Suprapubic skin (tissue), 4 donors: ENCODE data around the gene EIPR1. TPM values are rescaled to one million over a fixed set of nuclear protein-coding genes. Genes with fewer than 3 reads are reported as not detected.
"Not testable (repeated sequence)": the region's sequence is repeated elsewhere in the genome, so short reads cannot be mapped to it uniquely, and the experiment has no call there.

Experiments used
- DNase-seq, 2 donors: peaks; one replicate each; pipeline ENCODE4 v3.0.0-alpha.2; 2019; ENCODE audit warnings: low spot score in 2 of 2
- H3K27ac ChIP-seq: fragments of 200-600 bp; sonication (generic); one replicate; pipeline ENCODE4 v1.5.1; 2019
- H3K27me3 ChIP-seq: fragments of 200-600 bp; sonication (generic); one replicate; pipeline ENCODE4 v1.5.1; 2019
- H3K36me3 ChIP-seq: fragments of 200-600 bp; sonication (generic); one replicate; pipeline ENCODE4 v1.5.1; 2019
- H3K4me1 ChIP-seq: fragments of 200-600 bp; sonication (generic); one replicate; pipeline ENCODE4 v1.5.1; 2019
- H3K4me3 ChIP-seq: fragments of 200-600 bp; sonication (generic); one replicate; pipeline ENCODE4 v1.5.1; 2019; ENCODE audit warnings: mild to moderate bottlenecking
- H3K9me3 ChIP-seq: fragments of 200-600 bp; sonication (generic); one replicate; pipeline ENCODE4 v1.5.1; 2019
- CTCF ChIP-seq, 2 donors: fragments of 200-600 bp in 1 of 2; fragments of 450-650 bp in 1 of 2; sonication (generic) in 1 of 2; IDR thresholded peaks; one replicate each; pipeline ENCODE4 v1.5.1; 2016 to 2019; ENCODE audit warnings: antibody characterized with exemption in 2 of 2, mild to moderate bottlenecking in 1 of 2, moderate library complexity in 1 of 2
- EP300 ChIP-seq: sonication (generic); formaldehyde crosslinking; IDR thresholded peaks from one replicate; pipeline ENCODE4 v1.6.1; 2017; ENCODE audit warnings: antibody characterized with exemption
- POLR2A ChIP-seq, 2 donors: fragments of 450-650 bp; IDR thresholded peaks; one replicate each; pipeline ENCODE4 v1.6.1; 2017; ENCODE audit warnings: antibody characterized with exemption in 2 of 2, mild to moderate bottlenecking in 2 of 2, moderate library complexity in 2 of 2
- POLR2AphosphoS5 ChIP-seq, 3 donors: sonication (generic); formaldehyde crosslinking; IDR thresholded peaks; one replicate each; pipeline ENCODE4 v1.6.1; 2017; ENCODE audit warnings: antibody characterized with exemption in 3 of 3
- WGBS: methylation state at CpG from one replicate; pipeline ENCODE4 v1.1.5; 2018; 5-methylcytosine and 5-hydroxymethylcytosine counted together
- total RNA-seq, 4 donors: library from RNA; depleted of rRNA; stranded (reverse); fragments of >200 nt; gene quantifications; one replicate each; pipeline ENCODE4 v1.1.0, GENCODE V29; 2016

The EIPR1 gene
- total RNA-seq, 4 donors from 2014 or later: 29.0 to 37.5 (median 30.7) TPM

DNA sequence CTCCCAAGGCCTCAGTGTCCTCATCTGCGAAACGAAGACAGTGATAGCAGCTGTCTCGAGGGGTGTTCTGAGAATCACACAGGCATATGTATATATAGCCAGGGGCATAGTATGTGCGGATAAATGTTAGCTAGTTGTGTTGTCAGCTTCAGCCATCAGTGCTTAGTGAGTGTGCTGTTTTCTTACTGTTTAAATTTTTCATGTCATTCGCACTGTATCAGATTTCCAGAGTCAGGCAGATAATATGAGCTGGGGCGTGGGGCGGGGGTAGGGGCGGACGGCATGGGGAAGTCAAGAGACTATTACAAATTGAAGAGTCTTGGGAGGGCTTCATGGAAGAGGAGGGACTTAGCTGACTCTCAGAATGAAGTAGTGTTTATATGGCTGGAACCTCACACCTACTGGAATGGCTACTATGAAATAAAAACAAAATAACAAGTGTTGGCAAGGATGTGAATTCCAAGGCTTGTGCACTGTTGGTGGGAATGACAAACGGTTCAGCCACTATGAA, 8.9 kb upstream of the EIPR1 start:
- DNase-seq: no peak
- Histone ChIP-seq H3K4me1 (peaks cover 2% of the 10 kb centered on the region), H3K4me3 (no peak overlapping the region), H3K36me3 (peaks cover 47% of the 10 kb centered on the region), H3K27ac (no peak overlapping the region), H3K27me3 (no peaks in the 10 kb centered on the region), H3K9me3 (no peaks in the 10 kb centered on the region)
- 90% methylated on average over 10 of the region's 10 CpGs for WGBS
- TF ChIP-seq POLR2AphosphoS5 (IDR thresholded peaks at IDR 0.05) (no peak), EP300 (no peak), CTCF (IDR thresholded peaks at IDR 0.05) (no peak), POLR2A (IDR thresholded peaks at IDR 0.05) (no peak)

- H3K27ac ChIP-seq: peak within 1 kb of the TSS; percentile 89
- DNase-seq: peak; percentile 94
- under 1% methylated on average over 35 of the region's 61 CpGs for WGBS
- peaks cover 15% of the 10 kb centered on the region for H3K36me3 ChIP-seq
- H3K27me3 ChIP-seq: no peaks in the 10 kb centered on the region
- H3K9me3 ChIP-seq: no peaks in the 10 kb centered on the region
- peaks cover 36% of the 10 kb centered on the region for H3K4me1 ChIP-seq
- H3K4me3 ChIP-seq: peak within 1 kb of the TSS; percentile 86
- TF ChIP-seq EP300 (no peak), POLR2A (IDR thresholded peaks at IDR 0.05) (peak; percentile 44 to 67), CTCF (IDR thresholded peaks at IDR 0.05) (peak in 1 of 2 donors; percentile 35), POLR2AphosphoS5 (IDR thresholded peaks at IDR 0.05) (peak in 2 of 3 donors; percentile 25 to 44)
Measured at GRCh38 chr2:3379647-3380534, 2.3 kb upstream of the EIPR1 start, which contains the start of gene TRAPPC12. Gene TRAPPC12 (plus strand): TSS chr2:3379694. CDS start chr2:3387624, 7,930 bp downstream.

- DNase-seq: no peak
- Histone ChIP-seq H3K4me1 (peaks cover 36% of the 10 kb centered on the region), H3K4me3 (peak overlapping the region; percentile 73), H3K27me3 (no peaks in the 10 kb centered on the region), H3K36me3 (peaks cover 15% of the 10 kb centered on the region), H3K27ac (peak overlapping the region; percentile 89), H3K9me3 (no peaks in the 10 kb centered on the region)
- 10% methylated on average over 8 of the region's 8 CpGs for WGBS
- TF ChIP-seq EP300 (no peak), CTCF (IDR thresholded peaks at IDR 0.05) (no peak), POLR2A (IDR thresholded peaks at IDR 0.05) (no peak), POLR2AphosphoS5 (IDR thresholded peaks at IDR 0.05) (no peak)
Measured at GRCh38 chr2:3379339-3379646, 1.7 kb upstream of the EIPR1 start.

GRCh38 chr2:3377279-3377611, 373 bp downstream of the EIPR1 start:
- Histone ChIP-seq H3K4me3 (peak overlapping the region; percentile 86), H3K36me3 (peaks cover 1% of the 10 kb centered on the region), H3K27me3 (no peaks in the 10 kb centered on the region), H3K4me1 (peaks cover 36% of the 10 kb centered on the region), H3K9me3 (no peaks in the 10 kb centered on the region), H3K27ac (peak overlapping the region; percentile 89)
- no peak for DNase-seq
- WGBS: under 1% methylated on average over 8 of the region's 8 CpGs
- no peak for TF ChIP-seq EP300
- TF ChIP-seq POLR2AphosphoS5 (IDR thresholded peaks at IDR 0.05): no peak
- no peak for TF ChIP-seq POLR2A (IDR thresholded peaks at IDR 0.05)
- TF ChIP-seq CTCF (IDR thresholded peaks at IDR 0.05): no peak

- WGBS: 67% methylated on average over 6 of the region's 6 CpGs
- Histone ChIP-seq H3K27ac (no peak overlapping the region), H3K27me3 (no peaks in the 10 kb centered on the region), H3K36me3 (no peaks in the 10 kb centered on the region), H3K9me3 (no peaks in the 10 kb centered on the region), H3K4me3 (peak overlapping the region; percentile 86), H3K4me1 (peaks cover 36% of the 10 kb centered on the region)
- DNase-seq: no peak
- TF ChIP-seq POLR2A (IDR thresholded peaks at IDR 0.05): no peak
- TF ChIP-seq CTCF (IDR thresholded peaks at IDR 0.05): no peak
- TF ChIP-seq EP300: no peak
- no peak for TF ChIP-seq POLR2AphosphoS5 (IDR thresholded peaks at IDR 0.05)
Measured at GRCh38 chr2:3376821-3377220, 797 bp downstream of the EIPR1 start.

GRCh38 chr2:3369340-3370181, 8.1 kb downstream of the EIPR1 start:
- H3K9me3 ChIP-seq, DNase-seq, H3K36me3 ChIP-seq, H3K4me3 ChIP-seq, H3K27me3 ChIP-seq, H3K4me1 ChIP-seq, H3K27ac ChIP-seq: not testable (repeated sequence)
- 92% methylated on average over 26 of the region's 34 CpGs for WGBS
